Tibial nerve (tissue), 4 donors: ENCODE data around the gene FBXL17. TPM values are rescaled to one million over a fixed set of nuclear protein-coding genes. Genes with fewer than 3 reads are reported as not detected.

Source experiments
- DNase-seq, 2 donors: peaks; one replicate each; pipeline ENCODE4 v3.0.0-alpha.2; 2019; ENCODE audit warnings: low spot score in 2 of 2
- H3K27ac ChIP-seq, 4 donors: fragments of 200-600 bp; sonication (generic) in 3 of 4; one replicate each; pipeline ENCODE4 v1.5.1; 2017 to 2019; ENCODE audit warnings: mild to moderate bottlenecking in 1 of 4
- H3K27me3 ChIP-seq, 2 donors: fragments of 200-600 bp; sonication (generic) in 1 of 2; one replicate each; pipeline versions ENCODE4 v1.5.1 to v1.6.0; 2017 to 2019
- H3K36me3 ChIP-seq, 3 donors: fragments of 200-600 bp; sonication (generic); one replicate each; pipeline ENCODE4 v1.5.1; 2018 to 2019
- H3K4me1 ChIP-seq, 4 donors: fragments of 200-600 bp; sonication (generic) in 3 of 4; one replicate each; pipeline ENCODE4 v1.5.1; 2017 to 2019
- H3K4me3 ChIP-seq, 4 donors: fragments of 200-600 bp; sonication (generic) in 3 of 4; one replicate each; pipeline ENCODE4 v1.5.1; 2017 to 2019; ENCODE audit warnings: mild to moderate bottlenecking in 1 of 4, moderate library complexity in 1 of 4
- H3K9me3 ChIP-seq, 4 donors: fragments of 200-600 bp; sonication (generic) in 3 of 4; one replicate each; pipeline ENCODE4 v1.5.1; 2017 to 2019
- EP300 ChIP-seq, 2 donors: sonication (generic); formaldehyde crosslinking; IDR thresholded peaks; one replicate each; pipeline ENCODE4 v1.6.1; 2017; ENCODE audit warnings: antibody characterized with exemption in 2 of 2, mild to moderate bottlenecking in 1 of 2
- POLR2A ChIP-seq, 2 donors: fragments of 450-650 bp; IDR thresholded peaks; one replicate each; pipeline ENCODE4 v1.6.1; 2017; ENCODE audit warnings: antibody characterized with exemption in 2 of 2, mild to moderate bottlenecking in 2 of 2, moderate library complexity in 2 of 2
- WGBS, 2 donors: methylation state at CpG; one replicate each; pipeline ENCODE4 v1.1.5; 2018; 5-methylcytosine and 5-hydroxymethylcytosine counted together
- total RNA-seq, 4 donors: library from RNA; depleted of rRNA; stranded (reverse); fragments of >200 nt; gene quantifications; one replicate each; pipeline ENCODE4 v1.1.0, GENCODE V29; 2016
- TF ChIP-seq, protein P1 (sequence below), 5 experiments: fragments of 200-600 bp in 3 of 5; fragments of 450-650 bp in 2 of 5; sonication (generic) in 3 of 5; IDR thresholded peaks; one replicate each; pipeline ENCODE4 v1.5.1; 2016 to 2019; ENCODE audit warnings: antibody characterized with exemption in 5 of 5, mild to moderate bottlenecking in 3 of 5, moderate library complexity in 2 of 5

The FBXL17 gene
- total RNA-seq, 4 donors from 2014 or later: 16.5 to 19.0 (median 17.6) TPM

- TF ChIP-seq, protein P1, sequence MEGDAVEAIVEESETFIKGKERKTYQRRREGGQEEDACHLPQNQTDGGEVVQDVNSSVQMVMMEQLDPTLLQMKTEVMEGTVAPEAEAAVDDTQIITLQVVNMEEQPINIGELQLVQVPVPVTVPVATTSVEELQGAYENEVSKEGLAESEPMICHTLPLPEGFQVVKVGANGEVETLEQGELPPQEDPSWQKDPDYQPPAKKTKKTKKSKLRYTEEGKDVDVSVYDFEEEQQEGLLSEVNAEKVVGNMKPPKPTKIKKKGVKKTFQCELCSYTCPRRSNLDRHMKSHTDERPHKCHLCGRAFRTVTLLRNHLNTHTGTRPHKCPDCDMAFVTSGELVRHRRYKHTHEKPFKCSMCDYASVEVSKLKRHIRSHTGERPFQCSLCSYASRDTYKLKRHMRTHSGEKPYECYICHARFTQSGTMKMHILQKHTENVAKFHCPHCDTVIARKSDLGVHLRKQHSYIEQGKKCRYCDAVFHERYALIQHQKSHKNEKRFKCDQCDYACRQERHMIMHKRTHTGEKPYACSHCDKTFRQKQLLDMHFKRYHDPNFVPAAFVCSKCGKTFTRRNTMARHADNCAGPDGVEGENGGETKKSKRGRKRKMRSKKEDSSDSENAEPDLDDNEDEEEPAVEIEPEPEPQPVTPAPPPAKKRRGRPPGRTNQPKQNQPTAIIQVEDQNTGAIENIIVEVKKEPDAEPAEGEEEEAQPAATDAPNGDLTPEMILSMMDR (IDR thresholded peaks at IDR 0.05): no peak
- TF ChIP-seq POLR2A (IDR thresholded peaks at IDR 0.05) (no peak), EP300 (IDR thresholded peaks at IDR 0.05) (no peak)
- Histone ChIP-seq H3K4me1 (no peaks in the 10 kb centered on the region), H3K27me3 (no peaks in the 10 kb centered on the region), H3K27ac (no peak overlapping the region), H3K4me3 (no peak overlapping the region), H3K36me3 (peaks cover 0 to 13% (median 0%) of the 10 kb centered on the region in 3 donors), H3K9me3 (no peaks in the 10 kb centered on the region)
- WGBS, 2 donors: 89 to 92% methylated on average over 1 of the region's 1 CpG
- DNase-seq: no peak
Measured at GRCh38 chr5:108149369-108149768, 232.5 kb downstream of the FBXL17 start.

GRCh38 chr5:108148715-108149139 lies 233.2 kb downstream of the FBXL17 start:
- Histone ChIP-seq H3K4me3 (no peak overlapping the region), H3K27me3 (no peaks in the 10 kb centered on the region), H3K4me1 (no peaks in the 10 kb centered on the region), H3K36me3 (peaks cover 0 to 13% (median 0%) of the 10 kb centered on the region in 3 donors), H3K27ac (no peak overlapping the region), H3K9me3 (no peaks in the 10 kb centered on the region)
- TF ChIP-seq, protein P1 (IDR thresholded peaks at IDR 0.05): peak in 2 of 5 experiments; percentile 13 to 27
- TF ChIP-seq POLR2A (IDR thresholded peaks at IDR 0.05): no peak
- TF ChIP-seq EP300 (IDR thresholded peaks at IDR 0.05): no peak
- DNase-seq: no peak

- Histone ChIP-seq H3K4me1 (no peaks in the 10 kb centered on the region), H3K27ac (no peak overlapping the region), H3K36me3 (peaks cover 0 to 9% (median 0%) of the 10 kb centered on the region in 3 donors), H3K27me3 (no peaks in the 10 kb centered on the region), H3K4me3 (no peak overlapping the region), H3K9me3 (no peaks in the 10 kb centered on the region)
- TF ChIP-seq EP300 (IDR thresholded peaks at IDR 0.05) (no peak), POLR2A (IDR thresholded peaks at IDR 0.05) (no peak)
- TF ChIP-seq, protein P1 (IDR thresholded peaks at IDR 0.05): no peak
- WGBS, 2 donors: 93 to 96% methylated on average over 4 of the region's 4 CpGs
- no peak for DNase-seq
Measured at GRCh38 chr5:108146222-108146621, 235.7 kb downstream of the FBXL17 start.

DNA sequence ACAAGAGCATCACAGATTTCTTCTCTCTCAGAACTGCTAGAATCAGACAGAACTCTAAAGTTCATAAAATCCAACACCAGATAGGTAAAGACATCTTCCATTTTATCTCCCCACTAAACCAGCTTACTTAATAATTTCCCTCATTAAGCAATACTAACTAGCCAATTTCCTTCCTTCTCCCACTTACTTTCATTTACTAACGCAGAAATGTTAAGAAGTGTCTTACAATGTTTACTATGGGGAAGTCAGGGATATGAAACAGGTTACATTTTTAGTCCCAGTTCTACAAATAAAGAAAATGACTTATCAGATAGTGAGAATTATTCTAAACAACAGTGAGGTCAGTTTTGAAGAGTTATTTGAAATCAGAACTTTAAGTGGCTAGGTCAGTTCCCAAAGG lies 236.5 kb downstream of the FBXL17 start:
- 87 to 88% methylated on average over 1 of the region's 1 CpG for whole genome bisulfite sequencing, 2 donors
- H3K27ac ChIP-seq: no peak overlapping the region
- H3K9me3 ChIP-seq: no peaks in the 10 kb centered on the region
- no peak overlapping the region for H3K4me3 ChIP-seq
- H3K36me3 ChIP-seq: peaks cover 0 to 9% (median 0%) of the 10 kb centered on the region in 3 donors
- TF ChIP-seq POLR2A (IDR thresholded peaks at IDR 0.05) (no peak), EP300 (IDR thresholded peaks at IDR 0.05) (no peak)
- TF ChIP-seq, protein P1 (IDR thresholded peaks at IDR 0.05): no peak
- DNase-seq: no peak
- H3K27me3 ChIP-seq: no peaks in the 10 kb centered on the region
- no peaks in the 10 kb centered on the region for H3K4me1 ChIP-seq

DNA sequence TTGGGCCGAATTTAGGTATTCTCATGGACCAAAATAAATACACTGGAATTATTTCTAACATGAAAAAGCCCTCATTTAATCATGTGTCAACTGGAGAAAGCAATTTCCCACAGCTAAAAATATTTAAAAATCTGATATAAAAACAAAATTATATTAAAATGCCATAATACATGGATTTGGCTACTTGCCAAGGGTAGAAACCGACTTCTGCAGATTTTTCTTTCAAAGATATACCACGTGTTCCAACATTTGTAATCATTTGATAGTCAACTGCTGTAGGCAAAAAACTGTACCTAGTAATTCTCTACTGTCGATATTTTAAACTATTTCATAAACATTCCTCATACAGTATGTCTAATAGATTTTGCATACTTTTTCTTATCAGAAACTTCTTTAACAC lies 237.6 kb downstream of the FBXL17 start:
- WGBS, 2 donors: 73 to 81% methylated on average over 4 of the region's 4 CpGs

More for the DNA sequence above, 237.6 kb downstream of the FBXL17 start:
- Histone ChIP-seq H3K9me3 (no peaks in the 10 kb centered on the region), H3K36me3 (peaks cover 0 to 9% (median 0%) of the 10 kb centered on the region in 3 donors), H3K27ac (no peak overlapping the region), H3K4me1 (peaks cover 0 to 5% (median 0%) of the 10 kb centered on the region in 4 donors), H3K4me3 (no peak overlapping the region), H3K27me3 (no peaks in the 10 kb centered on the region)
- DNase-seq: no peak
- TF ChIP-seq EP300 (IDR thresholded peaks at IDR 0.05) (no peak), POLR2A (IDR thresholded peaks at IDR 0.05) (no peak)
- TF ChIP-seq, protein P1 (IDR thresholded peaks at IDR 0.05): no peak
